ENCODE results near the gene C19orf33. TPM values are rescaled to one million over a fixed set of nuclear protein-coding genes. Genes with fewer than 3 reads are reported as not detected.

The C19orf33 gene
- total and polyA plus RNA-seq, 2 donors = 4.9 to 93.6 TPM

- WGBS = 91% methylated on average over 29 of the region's 29 CpGs
- H3K27ac ChIP-seq (ENCODE audit: low read depth in 1 of 2, low read length in 1 of 2) = no peak overlapping the region
- H3K27me3 ChIP-seq (ENCODE audit: control insufficient read depth in 2 of 2, insufficient read depth in 1 of 2, low read length in 1 of 2) = no peaks in the 10 kb centered on the region
Observed at GRCh38 chr19:38304866-38305429, 897 bp downstream of the C19orf33 start.

GRCh38 chr19:38306236-38306635 lies 2.2 kb downstream of the C19orf33 start:
- H3K9me3 ChIP-seq (ENCODE audit: control insufficient read depth in 2 of 2, insufficient read depth in 1 of 2, low read length in 1 of 2) = no peaks in the 10 kb centered on the region
- peaks cover 4 to 41% of the 10 kb centered on the region in 2 donors for H3K36me3 ChIP-seq (ENCODE audit: control insufficient read depth in 2 of 2, insufficient read depth in 2 of 2, low read length in 1 of 2)
- WGBS = 100% methylated on average over 3 of the region's 3 CpGs
- no peak overlapping the region for H3K27ac ChIP-seq (ENCODE audit: low read depth in 1 of 2, low read length in 1 of 2)
- H3K4me3 ChIP-seq (ENCODE audit: low read length in 2 of 2) = no peak overlapping the region
- H3K4me1 ChIP-seq (ENCODE audit: control insufficient read depth in 2 of 2, insufficient read depth in 2 of 2, low read length in 2 of 2) = no peaks in the 10 kb centered on the region
- H3K27me3 ChIP-seq (ENCODE audit: control insufficient read depth in 2 of 2, insufficient read depth in 1 of 2, low read length in 1 of 2) = no peaks in the 10 kb centered on the region
- DNase-seq (ENCODE audit: low read depth in 6 of 9, low spot score in 9 of 9) = no peak

More at GRCh38 chr19:38304866-38305429, 897 bp downstream of the C19orf33 start:
- H3K4me3 ChIP-seq (ENCODE audit: low read length in 2 of 2) = no peak overlapping the region
- H3K4me1 ChIP-seq (ENCODE audit: control insufficient read depth in 2 of 2, insufficient read depth in 2 of 2, low read length in 2 of 2) = no peaks in the 10 kb centered on the region
- peaks cover 4 to 41% of the 10 kb centered on the region in 2 donors for H3K36me3 ChIP-seq (ENCODE audit: control insufficient read depth in 2 of 2, insufficient read depth in 2 of 2, low read length in 1 of 2)
- no peak for DNase-seq (ENCODE audit: low read depth in 6 of 9, low spot score in 9 of 9)
- H3K9me3 ChIP-seq (ENCODE audit: control insufficient read depth in 2 of 2, insufficient read depth in 1 of 2, low read length in 1 of 2) = no peaks in the 10 kb centered on the region

GRCh38 chr19:38307076-38307475 lies 3.0 kb downstream of the C19orf33 start:
- peaks cover 4 to 41% of the 10 kb centered on the region in 2 donors for H3K36me3 ChIP-seq (ENCODE audit: control insufficient read depth in 2 of 2, insufficient read depth in 2 of 2, low read length in 1 of 2)
- H3K4me1 ChIP-seq (ENCODE audit: control insufficient read depth in 2 of 2, insufficient read depth in 2 of 2, low read length in 2 of 2) = no peaks in the 10 kb centered on the region
- no peak for DNase-seq (ENCODE audit: low read depth in 6 of 9, low spot score in 9 of 9)
- H3K9me3 ChIP-seq (ENCODE audit: control insufficient read depth in 2 of 2, insufficient read depth in 1 of 2, low read length in 1 of 2) = no peaks in the 10 kb centered on the region
- H3K27me3 ChIP-seq (ENCODE audit: control insufficient read depth in 2 of 2, insufficient read depth in 1 of 2, low read length in 1 of 2) = no peaks in the 10 kb centered on the region
- no peak overlapping the region for H3K4me3 ChIP-seq (ENCODE audit: low read length in 2 of 2)
- over 99% methylated on average over 4 of the region's 4 CpGs for WGBS
- H3K27ac ChIP-seq (ENCODE audit: low read depth in 1 of 2, low read length in 1 of 2) = no peak overlapping the region

- no peaks in the 10 kb centered on the region for H3K27me3 ChIP-seq (ENCODE audit: control insufficient read depth in 2 of 2, insufficient read depth in 1 of 2, low read length in 1 of 2)
- H3K27ac ChIP-seq (ENCODE audit: low read depth in 1 of 2, low read length in 1 of 2) = no peak overlapping the region
- H3K9me3 ChIP-seq (ENCODE audit: control insufficient read depth in 2 of 2, insufficient read depth in 1 of 2, low read length in 1 of 2) = no peaks in the 10 kb centered on the region
- no peak overlapping the region for H3K4me3 ChIP-seq (ENCODE audit: low read length in 2 of 2)
- no peak for DNase-seq (ENCODE audit: low read depth in 6 of 9, low spot score in 9 of 9)
- WGBS = 98% methylated on average over 8 of the region's 8 CpGs
- H3K4me1 ChIP-seq (ENCODE audit: control insufficient read depth in 2 of 2, insufficient read depth in 2 of 2, low read length in 2 of 2) = no peaks in the 10 kb centered on the region
- H3K36me3 ChIP-seq (ENCODE audit: control insufficient read depth in 2 of 2, insufficient read depth in 2 of 2, low read length in 1 of 2) = peaks cover 4 to 41% of the 10 kb centered on the region in 2 donors
Observed at GRCh38 chr19:38307597-38307996, 3.5 kb downstream of the C19orf33 start.

- Histone ChIP-seq H3K4me3 (ENCODE audit: low read length in 2 of 2) (no peak overlapping the region), H3K27ac (ENCODE audit: low read depth in 1 of 2, low read length in 1 of 2) (no peak overlapping the region), H3K27me3 (ENCODE audit: control insufficient read depth in 2 of 2, insufficient read depth in 1 of 2, low read length in 1 of 2) (no peaks in the 10 kb centered on the region), H3K9me3 (ENCODE audit: control insufficient read depth in 2 of 2, insufficient read depth in 1 of 2, low read length in 1 of 2) (no peaks in the 10 kb centered on the region), H3K36me3 (ENCODE audit: control insufficient read depth in 2 of 2, insufficient read depth in 2 of 2, low read length in 1 of 2) (peaks cover 4 to 41% of the 10 kb centered on the region in 2 donors), H3K4me1 (ENCODE audit: control insufficient read depth in 2 of 2, insufficient read depth in 2 of 2, low read length in 2 of 2) (no peaks in the 10 kb centered on the region)
- 97% methylated on average over 12 of the region's 12 CpGs for WGBS
- no peak for DNase-seq (ENCODE audit: low read depth in 6 of 9, low spot score in 9 of 9)
Observed at GRCh38 chr19:38308006-38308766, 4.1 kb downstream of the C19orf33 start.

GRCh38 chr19:38308926-38309614 lies 5.0 kb downstream of the C19orf33 start:
- Histone ChIP-seq H3K36me3 (ENCODE audit: control insufficient read depth in 2 of 2, insufficient read depth in 2 of 2, low read length in 1 of 2) (peaks cover 4 to 41% of the 10 kb centered on the region in 2 donors), H3K9me3 (ENCODE audit: control insufficient read depth in 2 of 2, insufficient read depth in 1 of 2, low read length in 1 of 2) (no peaks in the 10 kb centered on the region), H3K4me3 (ENCODE audit: low read length in 2 of 2) (no peak overlapping the region), H3K4me1 (ENCODE audit: control insufficient read depth in 2 of 2, insufficient read depth in 2 of 2, low read length in 2 of 2) (no peaks in the 10 kb centered on the region), H3K27me3 (ENCODE audit: control insufficient read depth in 2 of 2, insufficient read depth in 1 of 2, low read length in 1 of 2) (no peaks in the 10 kb centered on the region), H3K27ac (ENCODE audit: low read depth in 1 of 2, low read length in 1 of 2) (no peak overlapping the region)
- DNase-seq (ENCODE audit: low read depth in 6 of 9, low spot score in 9 of 9) = no peak
- 97% methylated on average over 24 of the region's 24 CpGs for WGBS

- Histone ChIP-seq H3K27me3 (ENCODE audit: control insufficient read depth in 2 of 2, insufficient read depth in 1 of 2, low read length in 1 of 2) (no peaks in the 10 kb centered on the region), H3K27ac (ENCODE audit: low read depth in 1 of 2, low read length in 1 of 2) (no peak overlapping the region), H3K4me1 (ENCODE audit: control insufficient read depth in 2 of 2, insufficient read depth in 2 of 2, low read length in 2 of 2) (no peaks in the 10 kb centered on the region), H3K4me3 (ENCODE audit: low read length in 2 of 2) (no peak overlapping the region), H3K9me3 (ENCODE audit: control insufficient read depth in 2 of 2, insufficient read depth in 1 of 2, low read length in 1 of 2) (no peaks in the 10 kb centered on the region), H3K36me3 (ENCODE audit: control insufficient read depth in 2 of 2, insufficient read depth in 2 of 2, low read length in 1 of 2) (peaks cover 4 to 38% of the 10 kb centered on the region in 2 donors)
- 97% methylated on average over 3 of the region's 3 CpGs for WGBS
- no peak for DNase-seq (ENCODE audit: low read depth in 6 of 9, low spot score in 9 of 9)
Observed at GRCh38 chr19:38309615-38310278, 5.7 kb downstream of the C19orf33 start.

- H3K4me3 ChIP-seq (ENCODE audit: low read length in 2 of 2) = no peak overlapping the region
- no peak overlapping the region for H3K27ac ChIP-seq (ENCODE audit: low read depth in 1 of 2, low read length in 1 of 2)
- no peaks in the 10 kb centered on the region for H3K9me3 ChIP-seq (ENCODE audit: control insufficient read depth in 2 of 2, insufficient read depth in 1 of 2, low read length in 1 of 2)
- peaks cover 4 to 33% of the 10 kb centered on the region in 2 donors for H3K36me3 ChIP-seq (ENCODE audit: control insufficient read depth in 2 of 2, insufficient read depth in 2 of 2, low read length in 1 of 2)
- H3K4me1 ChIP-seq (ENCODE audit: control insufficient read depth in 2 of 2, insufficient read depth in 2 of 2, low read length in 2 of 2) = peaks cover under 1 to 2% of the 10 kb centered on the region in 2 donors
- H3K27me3 ChIP-seq (ENCODE audit: control insufficient read depth in 2 of 2, insufficient read depth in 1 of 2, low read length in 1 of 2) = no peaks in the 10 kb centered on the region
- 99% methylated on average over 2 of the region's 2 CpGs for WGBS
- no peak for DNase-seq (ENCODE audit: low read depth in 6 of 9, low spot score in 9 of 9)
Observed at GRCh38 chr19:38310279-38310670, 6.2 kb downstream of the C19orf33 start.

All from thymus (tissue), 11 donors.